ENCODE data around the gene RFTN1.

The RFTN1 gene

DNA sequence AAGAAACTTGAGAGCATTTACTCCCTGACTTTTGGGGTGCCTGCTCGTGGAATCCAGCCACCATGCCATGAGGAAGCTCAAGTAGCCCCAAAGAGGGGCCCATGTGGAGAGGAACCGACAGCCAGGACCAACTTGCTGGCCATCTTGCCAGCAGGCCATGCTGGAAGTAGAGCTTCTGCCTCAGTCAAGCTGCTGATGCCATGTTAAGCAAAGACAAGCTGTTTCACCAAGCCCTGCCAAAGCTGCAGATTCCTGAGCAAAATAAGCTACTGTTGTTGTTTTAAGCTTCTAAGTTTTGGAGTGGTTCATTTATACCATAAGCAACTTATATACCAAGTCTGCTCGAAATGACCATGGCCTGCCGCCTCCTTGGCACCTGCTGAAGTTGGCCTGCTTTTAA, 14.1 kb downstream of the RFTN1 start:
- Histone ChIP-seq H3K9me2 (replicated peaks; ENCODE audit: low read depth, low read length) (no peaks in the 10 kb centered on the region), H3K9ac (ENCODE audit: low read depth, low read length, poor library complexity, severe bottlenecking) (no peak overlapping the region), H2AFZ (ENCODE audit: low read length) (no peak overlapping the region), H3K9me3 (ENCODE audit: insufficient read depth, low read depth, low read length) (no peaks in the 10 kb centered on the region), H3F3A (ENCODE audit: low read depth) (peaks cover 13% of the 10 kb centered on the region), H3K79me2 (ENCODE audit: insufficient read depth, low read length) (peaks cover 89% of the 10 kb centered on the region), H3K4me2 (ENCODE audit: low read depth, low read length, poor library complexity, severe bottlenecking) (peak overlapping the region; percentile 39), H3K36me3 (ENCODE audit: insufficient read depth, low read length) (peaks cover 10% of the 10 kb centered on the region; the same call in 1 of the 2 replicates), H3K4me3 (ENCODE audit: low read length, poor library complexity, severe bottlenecking) (no peak overlapping the region), H3K27me3 (ENCODE audit: insufficient read depth, low read length, poor library complexity, severe bottlenecking) (no peaks in the 10 kb centered on the region), H4K20me1 (ENCODE audit: insufficient read depth, low read length, poor library complexity, severe bottlenecking) (peaks cover 23% of the 10 kb centered on the region), H3K4me1 (ENCODE audit: insufficient read depth, low read length, poor library complexity, severe bottlenecking) (peaks cover 82% of the 10 kb centered on the region)
- TF ChIP-seq, protein P1, sequence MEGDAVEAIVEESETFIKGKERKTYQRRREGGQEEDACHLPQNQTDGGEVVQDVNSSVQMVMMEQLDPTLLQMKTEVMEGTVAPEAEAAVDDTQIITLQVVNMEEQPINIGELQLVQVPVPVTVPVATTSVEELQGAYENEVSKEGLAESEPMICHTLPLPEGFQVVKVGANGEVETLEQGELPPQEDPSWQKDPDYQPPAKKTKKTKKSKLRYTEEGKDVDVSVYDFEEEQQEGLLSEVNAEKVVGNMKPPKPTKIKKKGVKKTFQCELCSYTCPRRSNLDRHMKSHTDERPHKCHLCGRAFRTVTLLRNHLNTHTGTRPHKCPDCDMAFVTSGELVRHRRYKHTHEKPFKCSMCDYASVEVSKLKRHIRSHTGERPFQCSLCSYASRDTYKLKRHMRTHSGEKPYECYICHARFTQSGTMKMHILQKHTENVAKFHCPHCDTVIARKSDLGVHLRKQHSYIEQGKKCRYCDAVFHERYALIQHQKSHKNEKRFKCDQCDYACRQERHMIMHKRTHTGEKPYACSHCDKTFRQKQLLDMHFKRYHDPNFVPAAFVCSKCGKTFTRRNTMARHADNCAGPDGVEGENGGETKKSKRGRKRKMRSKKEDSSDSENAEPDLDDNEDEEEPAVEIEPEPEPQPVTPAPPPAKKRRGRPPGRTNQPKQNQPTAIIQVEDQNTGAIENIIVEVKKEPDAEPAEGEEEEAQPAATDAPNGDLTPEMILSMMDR (conservative IDR thresholded peaks at IDR 0.05; ENCODE audit: low read length): no peak
- no peak for TF ChIP-seq EZH2phosphoT487 (IDR thresholded peaks at IDR 0.05; ENCODE audit: borderline replicate concordance)

DNA sequence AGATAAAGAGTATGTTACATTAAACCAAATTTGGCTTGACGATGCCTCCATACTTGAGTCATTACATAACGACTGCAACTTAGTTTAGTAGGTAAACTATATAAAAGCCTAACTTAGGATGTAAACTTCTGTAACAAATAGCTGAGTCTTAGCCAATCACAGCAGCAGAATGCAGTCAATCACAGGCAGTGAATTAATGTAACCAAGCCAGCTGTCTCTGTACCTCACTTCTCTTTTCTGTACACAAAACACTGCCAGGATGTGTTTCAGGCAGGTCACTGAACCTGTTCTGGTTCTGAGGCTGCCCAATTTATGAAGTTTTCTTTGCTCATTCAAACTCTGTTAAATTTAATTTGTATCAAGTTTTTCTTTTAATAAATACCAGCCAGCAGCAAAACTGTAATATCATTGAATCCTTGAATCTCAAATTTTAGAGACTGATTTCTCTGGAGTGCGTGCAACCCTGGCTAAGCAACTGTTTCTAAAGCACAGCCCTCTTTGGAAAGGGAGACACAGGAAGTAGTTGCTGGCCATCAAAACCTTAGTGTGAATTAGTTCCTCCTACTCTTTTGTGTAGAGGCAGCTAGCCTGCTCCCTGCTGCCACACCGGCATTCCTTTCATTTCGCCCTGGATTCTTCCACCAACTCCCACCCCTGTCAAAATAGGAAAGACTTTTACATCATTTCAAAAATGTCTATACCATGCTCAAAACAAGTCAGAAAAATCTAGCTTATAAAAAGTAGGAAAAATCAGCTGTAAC, 15.2 kb downstream of the RFTN1 start:
- H3K4me3 ChIP-seq (ENCODE audit: low read length, poor library complexity, severe bottlenecking): no peak overlapping the region
- TF ChIP-seq EZH2phosphoT487 (IDR thresholded peaks at IDR 0.05; ENCODE audit: borderline replicate concordance): no peak
- TF ChIP-seq, protein P1 (conservative IDR thresholded peaks at IDR 0.05; ENCODE audit: low read length): no peak
- peak overlapping the region; percentile 39 for H3K4me2 ChIP-seq (ENCODE audit: low read depth, low read length, poor library complexity, severe bottlenecking)
- peaks cover 83% of the 10 kb centered on the region for H3K4me1 ChIP-seq (ENCODE audit: insufficient read depth, low read length, poor library complexity, severe bottlenecking)
- H4K20me1 ChIP-seq (ENCODE audit: insufficient read depth, low read length, poor library complexity, severe bottlenecking): peaks cover 23% of the 10 kb centered on the region
- H2AFZ ChIP-seq (ENCODE audit: low read length): no peak overlapping the region
- no peaks in the 10 kb centered on the region for H3K9me2 ChIP-seq (replicated peaks; ENCODE audit: low read depth, low read length)
- no peaks in the 10 kb centered on the region for H3K27me3 ChIP-seq (ENCODE audit: insufficient read depth, low read length, poor library complexity, severe bottlenecking)
- peaks cover 84% of the 10 kb centered on the region for H3K79me2 ChIP-seq (ENCODE audit: insufficient read depth, low read length)
- no peak overlapping the region for H3K9ac ChIP-seq (ENCODE audit: low read depth, low read length, poor library complexity, severe bottlenecking)
- H3K9me3 ChIP-seq (ENCODE audit: insufficient read depth, low read depth, low read length): no peaks in the 10 kb centered on the region
- peaks cover 10% of the 10 kb centered on the region; the same call in 1 of the 2 replicates for H3K36me3 ChIP-seq (ENCODE audit: insufficient read depth, low read length)
- peaks cover 20% of the 10 kb centered on the region for H3F3A ChIP-seq (ENCODE audit: low read depth)

DNA sequence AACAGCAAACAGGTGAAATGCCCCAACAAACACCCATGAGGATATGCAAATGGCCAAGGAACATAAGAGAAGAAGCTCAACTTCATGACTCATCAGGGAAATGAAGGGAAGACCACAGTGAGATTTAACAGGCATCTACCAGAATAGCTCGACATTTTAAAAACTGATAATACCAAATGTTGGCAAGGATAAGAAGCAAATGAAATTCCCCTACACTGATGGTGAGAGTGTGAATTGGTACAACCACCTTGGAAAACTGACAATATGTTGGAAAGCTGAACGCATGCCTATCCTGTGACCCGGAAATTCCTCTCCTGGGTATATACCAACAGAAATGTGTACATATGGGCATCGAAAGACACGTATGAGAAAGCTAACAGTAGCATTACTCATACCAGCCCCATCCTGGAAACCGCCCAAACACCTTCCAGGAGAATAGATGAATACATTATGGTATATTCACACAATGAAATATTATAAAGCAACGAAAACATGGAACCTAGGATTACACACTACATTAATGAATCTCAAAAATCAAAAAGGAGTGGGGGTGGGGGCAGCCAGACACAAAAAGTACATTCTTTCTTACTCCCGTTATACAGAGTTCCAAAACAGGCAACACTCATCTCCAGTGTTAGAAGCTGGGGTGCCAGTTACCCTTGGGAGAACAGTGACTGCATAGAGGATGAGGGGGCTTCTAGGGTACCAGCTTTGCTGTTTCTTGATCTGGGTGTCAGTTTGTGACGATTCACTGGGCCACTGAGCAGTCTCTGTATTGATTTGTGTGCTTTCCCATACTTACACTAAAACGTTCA, 16.9 kb downstream of the RFTN1 start:
- no peaks in the 10 kb centered on the region for H3K9me3 ChIP-seq (ENCODE audit: insufficient read depth, low read depth, low read length)
- peak overlapping the region; percentile 78 for H3K4me2 ChIP-seq (ENCODE audit: low read depth, low read length, poor library complexity, severe bottlenecking)
- peak overlapping the region; percentile 64 for H3K4me3 ChIP-seq (ENCODE audit: low read length, poor library complexity, severe bottlenecking)
- no peaks in the 10 kb centered on the region for H3K9me2 ChIP-seq (replicated peaks; ENCODE audit: low read depth, low read length)
- H3K79me2 ChIP-seq (ENCODE audit: insufficient read depth, low read length): peaks cover 84% of the 10 kb centered on the region
- H3K27me3 ChIP-seq (ENCODE audit: insufficient read depth, low read length, poor library complexity, severe bottlenecking): no peaks in the 10 kb centered on the region
- no peak overlapping the region for H2AFZ ChIP-seq (ENCODE audit: low read length)
- peaks cover 77% of the 10 kb centered on the region for H3K4me1 ChIP-seq (ENCODE audit: insufficient read depth, low read length, poor library complexity, severe bottlenecking)
- peak overlapping the region; percentile 61 for H3K9ac ChIP-seq (ENCODE audit: low read depth, low read length, poor library complexity, severe bottlenecking)
- TF ChIP-seq, protein P1 (conservative IDR thresholded peaks at IDR 0.05; ENCODE audit: low read length): no peak
- TF ChIP-seq EZH2phosphoT487 (IDR thresholded peaks at IDR 0.05; ENCODE audit: borderline replicate concordance): no peak
- H3F3A ChIP-seq (ENCODE audit: low read depth): peaks cover 20% of the 10 kb centered on the region
- peaks cover 24% of the 10 kb centered on the region for H3K36me3 ChIP-seq (ENCODE audit: insufficient read depth, low read length)
- H4K20me1 ChIP-seq (ENCODE audit: insufficient read depth, low read length, poor library complexity, severe bottlenecking): peaks cover 18% of the 10 kb centered on the region

Measured in Loucy (cell line).